ENCODE measurements around the gene FFAR2.

The FFAR2 gene

DNA sequence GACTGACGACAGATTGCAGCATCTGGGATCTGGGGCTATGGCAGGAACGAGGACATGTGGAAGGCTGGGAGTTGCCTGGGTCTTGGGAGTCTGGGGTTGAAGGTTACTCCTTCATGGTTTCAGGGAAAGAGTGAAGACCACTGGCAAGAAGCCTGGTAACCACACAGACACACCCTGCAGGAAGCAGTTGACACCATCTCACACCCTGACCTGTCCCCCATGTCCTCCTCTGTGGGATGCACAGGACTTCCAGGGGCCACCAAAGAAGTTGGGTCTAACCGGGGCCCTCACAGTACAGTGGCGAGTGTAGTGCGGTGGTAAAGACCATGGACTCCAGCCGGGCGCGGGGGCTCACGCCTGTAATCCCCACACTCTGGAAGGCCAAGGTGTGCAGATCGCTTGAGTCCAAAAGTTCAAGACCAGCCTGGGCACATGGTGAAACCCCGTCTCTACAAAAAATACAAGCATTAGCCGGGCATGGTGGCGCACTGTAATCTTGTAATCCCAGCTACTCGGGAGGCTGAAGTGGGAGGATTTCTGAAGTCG lies 10.6 kb upstream of the FFAR2 start:
- Histone ChIP-seq H3K27ac (ENCODE audit: low read depth, low read length) (no peak overlapping the region), H4K20me1 (ENCODE audit: control insufficient read depth, insufficient read depth, low read depth, low read length) (no peaks in the 10 kb centered on the region)

DNA sequence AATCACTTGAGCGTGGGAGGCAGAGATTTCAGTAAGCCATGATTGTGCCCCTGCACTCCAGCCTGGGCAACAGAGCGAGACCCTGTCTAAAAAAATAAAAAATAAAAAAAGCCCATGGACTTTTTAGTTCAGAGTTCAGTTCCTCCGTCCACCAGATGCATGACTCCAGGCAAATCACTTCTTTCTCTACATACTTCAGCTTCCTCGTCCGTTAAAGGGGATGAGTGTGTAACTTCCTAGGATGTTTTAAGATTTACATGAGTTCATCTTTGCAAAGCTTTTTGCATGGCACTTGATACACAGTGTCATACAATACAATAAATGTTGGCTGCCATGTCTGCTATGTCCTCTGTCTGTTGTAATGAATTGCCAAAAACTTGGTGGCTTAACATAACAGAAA lies 10.0 kb upstream of the FFAR2 start:
- H3K4me3 ChIP-seq (ENCODE audit: low read length): no peak overlapping the region
- H3K9me2 ChIP-seq (replicated peaks; ENCODE audit: control insufficient read depth, low read length): no peaks in the 10 kb centered on the region
- no peaks in the 10 kb centered on the region for H3K9me3 ChIP-seq (ENCODE audit: control insufficient read depth, insufficient read depth, low read length)
- H3K4me1 ChIP-seq (ENCODE audit: control insufficient read depth, low read length): peaks cover 28% of the 10 kb centered on the region
- H3K4me2 ChIP-seq (ENCODE audit: low read length): no peak overlapping the region
- no peaks in the 10 kb centered on the region for H3K36me3 ChIP-seq (ENCODE audit: control insufficient read depth, low read length)
- TF ChIP-seq, protein P1, sequence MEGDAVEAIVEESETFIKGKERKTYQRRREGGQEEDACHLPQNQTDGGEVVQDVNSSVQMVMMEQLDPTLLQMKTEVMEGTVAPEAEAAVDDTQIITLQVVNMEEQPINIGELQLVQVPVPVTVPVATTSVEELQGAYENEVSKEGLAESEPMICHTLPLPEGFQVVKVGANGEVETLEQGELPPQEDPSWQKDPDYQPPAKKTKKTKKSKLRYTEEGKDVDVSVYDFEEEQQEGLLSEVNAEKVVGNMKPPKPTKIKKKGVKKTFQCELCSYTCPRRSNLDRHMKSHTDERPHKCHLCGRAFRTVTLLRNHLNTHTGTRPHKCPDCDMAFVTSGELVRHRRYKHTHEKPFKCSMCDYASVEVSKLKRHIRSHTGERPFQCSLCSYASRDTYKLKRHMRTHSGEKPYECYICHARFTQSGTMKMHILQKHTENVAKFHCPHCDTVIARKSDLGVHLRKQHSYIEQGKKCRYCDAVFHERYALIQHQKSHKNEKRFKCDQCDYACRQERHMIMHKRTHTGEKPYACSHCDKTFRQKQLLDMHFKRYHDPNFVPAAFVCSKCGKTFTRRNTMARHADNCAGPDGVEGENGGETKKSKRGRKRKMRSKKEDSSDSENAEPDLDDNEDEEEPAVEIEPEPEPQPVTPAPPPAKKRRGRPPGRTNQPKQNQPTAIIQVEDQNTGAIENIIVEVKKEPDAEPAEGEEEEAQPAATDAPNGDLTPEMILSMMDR (IDR thresholded peaks at IDR 0.05; ENCODE audit: low read depth, low read length, poor library complexity, severe bottlenecking): no peak
- no peak for TF ChIP-seq EZH2phosphoT487 (IDR thresholded peaks at IDR 0.05; ENCODE audit: borderline replicate concordance, low read length)
- H3F3A ChIP-seq (ENCODE audit: control insufficient read depth, insufficient read depth): no peaks in the 10 kb centered on the region
- no peak overlapping the region for H3K27ac ChIP-seq (ENCODE audit: low read depth, low read length)
- H3K27me3 ChIP-seq (ENCODE audit: control insufficient read depth, low read length): peaks cover 57% of the 10 kb centered on the region
- no peaks in the 10 kb centered on the region for H3K79me2 ChIP-seq (ENCODE audit: control insufficient read depth, low read length)
- H4K20me1 ChIP-seq (ENCODE audit: control insufficient read depth, insufficient read depth, low read depth, low read length): no peaks in the 10 kb centered on the region

More for the DNA sequence above, 10.6 kb upstream of the FFAR2 start:
- Histone ChIP-seq H3K4me2 (ENCODE audit: low read length) (no peak overlapping the region), H3K27me3 (ENCODE audit: control insufficient read depth, low read length) (peaks cover 62% of the 10 kb centered on the region), H3K4me1 (ENCODE audit: control insufficient read depth, low read length) (peaks cover 24% of the 10 kb centered on the region), H3K9me2 (replicated peaks; ENCODE audit: control insufficient read depth, low read length) (no peaks in the 10 kb centered on the region), H3K9me3 (ENCODE audit: control insufficient read depth, insufficient read depth, low read length) (no peaks in the 10 kb centered on the region), H3F3A (ENCODE audit: control insufficient read depth, insufficient read depth) (no peaks in the 10 kb centered on the region), H3K79me2 (ENCODE audit: control insufficient read depth, low read length) (no peaks in the 10 kb centered on the region), H3K36me3 (ENCODE audit: control insufficient read depth, low read length) (no peaks in the 10 kb centered on the region), H3K4me3 (ENCODE audit: low read length) (no peak overlapping the region)
- TF ChIP-seq EZH2phosphoT487 (IDR thresholded peaks at IDR 0.05; ENCODE audit: borderline replicate concordance, low read length): no peak
- TF ChIP-seq, protein P1 (IDR thresholded peaks at IDR 0.05; ENCODE audit: low read depth, low read length, poor library complexity, severe bottlenecking): no peak

DNA sequence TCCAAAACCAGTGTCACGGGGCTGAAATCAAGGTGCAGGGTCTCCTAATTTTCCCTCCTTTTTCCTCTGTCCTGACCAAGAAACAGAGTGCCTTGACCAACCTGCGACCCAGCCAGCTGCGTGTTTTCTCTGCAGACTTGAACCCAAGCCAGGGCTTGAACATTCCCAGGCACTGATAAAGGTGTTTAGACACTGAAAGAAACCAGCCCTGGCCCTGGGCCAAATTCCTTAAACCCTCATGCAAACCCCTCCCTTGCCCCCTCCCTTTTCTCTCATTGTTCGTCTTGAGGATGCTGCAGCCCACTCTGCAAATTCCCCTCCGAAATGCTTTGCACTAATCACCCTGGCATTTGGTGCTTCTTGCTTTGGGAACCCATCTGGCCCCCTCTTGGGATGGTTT lies 9.5 kb upstream of the FFAR2 start:
- Histone ChIP-seq H3K9me3 (ENCODE audit: control insufficient read depth, insufficient read depth, low read length) (no peaks in the 10 kb centered on the region), H3K27me3 (ENCODE audit: control insufficient read depth, low read length) (peaks cover 57% of the 10 kb centered on the region), H3K27ac (ENCODE audit: low read depth, low read length) (no peak overlapping the region), H3K9me2 (replicated peaks; ENCODE audit: control insufficient read depth, low read length) (no peaks in the 10 kb centered on the region), H3K36me3 (ENCODE audit: control insufficient read depth, low read length) (no peaks in the 10 kb centered on the region), H3K4me1 (ENCODE audit: control insufficient read depth, low read length) (peaks cover 28% of the 10 kb centered on the region), H3K4me2 (ENCODE audit: low read length) (no peak overlapping the region), H3K4me3 (ENCODE audit: low read length) (no peak overlapping the region), H3F3A (ENCODE audit: control insufficient read depth, insufficient read depth) (no peaks in the 10 kb centered on the region), H4K20me1 (ENCODE audit: control insufficient read depth, insufficient read depth, low read depth, low read length) (no peaks in the 10 kb centered on the region), H3K79me2 (ENCODE audit: control insufficient read depth, low read length) (no peaks in the 10 kb centered on the region)
- TF ChIP-seq EZH2phosphoT487 (IDR thresholded peaks at IDR 0.05; ENCODE audit: borderline replicate concordance, low read length): no peak
- TF ChIP-seq, protein P1 (IDR thresholded peaks at IDR 0.05; ENCODE audit: low read depth, low read length, poor library complexity, severe bottlenecking): no peak

Data from DOHH2 (cell line).